ENCODE results near the gene BATF. TPM values are rescaled to one million over a fixed set of nuclear protein-coding genes. Genes with fewer than 3 reads are reported as not detected.

Gene BATF
- total RNA-seq, 2 experiments from 2014 or later = 39.4 to 41.0 TPM

- no peaks in the 10 kb centered on the region for H3K27me3 Mint-ChIP-seq
Observed at GRCh38 chr14:75542588-75543091, 20.4 kb downstream of the BATF start.

DNA sequence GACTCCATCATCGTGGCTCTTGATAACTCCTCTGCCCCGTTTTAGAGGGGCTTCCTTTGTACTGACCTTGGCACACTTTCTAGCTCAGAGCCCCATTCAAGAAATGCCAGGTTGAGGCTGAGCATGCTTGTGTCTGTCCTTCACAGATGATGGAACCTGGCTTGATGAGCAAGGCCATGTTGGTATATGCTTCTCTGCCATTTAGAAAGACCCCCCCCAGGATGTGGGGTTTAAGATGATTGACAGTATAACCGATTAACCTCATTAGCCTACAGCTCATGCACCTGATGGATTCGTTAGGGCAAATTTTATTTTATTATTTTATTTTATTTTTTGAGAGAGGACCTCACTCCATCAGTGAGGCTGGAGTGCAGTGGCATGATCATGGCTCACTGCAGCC, 21.0 kb downstream of the BATF start:
- Mint-ChIP-seq H3K4me3 (peak overlapping the region; percentile 58), H3K36me3 (ENCODE audit: low read depth) (peaks cover 31% of the 10 kb centered on the region)

More at GRCh38 chr14:75542588-75543091, 20.4 kb downstream of the BATF start:
- POLR2A ChIA-PET = interaction anchor here (1.2 to 1.7 kb wide), 2 partner anchors 11 to 19 kb away, joined by 3 to 5 read pairs; no protein-coding TSS in a partner anchor
- peaks cover 71% of the 10 kb centered on the region for H3K4me1 Mint-ChIP-seq
- peak overlapping the region; percentile 95 for H3K27ac Mint-ChIP-seq
- DNase-seq = peak; percentile 73
- H3K4me3 Mint-ChIP-seq = peak overlapping the region; percentile 58
- CTCF ChIA-PET = interaction anchor here (0.8 to 7.4 kb wide), 5 partner anchors 10 to 50 kb away, joined by 3 to 101 read pairs (median 8); partner anchors contain the start of gene BATF
- peaks cover 26% of the 10 kb centered on the region for H3K36me3 Mint-ChIP-seq (ENCODE audit: low read depth)
- no peaks in the 10 kb centered on the region for H3K9me3 Mint-ChIP-seq

GRCh38 chr14:75543786-75544185, 21.5 kb downstream of the BATF start:
- Mint-ChIP-seq H3K4me1 (peaks cover 71% of the 10 kb centered on the region), H3K36me3 (ENCODE audit: low read depth) (peaks cover 36% of the 10 kb centered on the region), H3K9me3 (no peaks in the 10 kb centered on the region), H3K27ac (peak overlapping the region; percentile 95), H3K27me3 (no peaks in the 10 kb centered on the region), H3K4me3 (peak overlapping the region; percentile 30)
- DNase-seq = no peak
- ChIA-PET POLR2A (no interaction called here), CTCF (interaction anchor here (1.4 to 7.4 kb wide), 3 partner anchors 9 to 20 kb away, joined by 8 to 101 read pairs (median 10); partner anchors contain the start of gene BATF)

More for the DNA sequence above, 21.0 kb downstream of the BATF start:
- peak; percentile 28 for DNase-seq
- CTCF ChIA-PET = interaction anchor here (1.2 to 7.4 kb wide), 4 partner anchors 10 to 28 kb away, joined by 3 to 101 read pairs (median 9); partner anchors contain the start of gene BATF
- Mint-ChIP-seq H3K27me3 (no peaks in the 10 kb centered on the region), H3K9me3 (no peaks in the 10 kb centered on the region), H3K27ac (peak overlapping the region; percentile 95), H3K4me1 (peaks cover 69% of the 10 kb centered on the region)
- POLR2A ChIA-PET = interaction anchor here (1.2 kb wide), 1 partner anchor 18 kb away, joined by 3 read pairs; no protein-coding TSS in a partner anchor

- Mint-ChIP-seq H3K4me3 (no peak overlapping the region), H3K27ac (peak overlapping the region; percentile 64), H3K36me3 (ENCODE audit: low read depth) (peaks cover 27% of the 10 kb centered on the region), H3K4me1 (peaks cover 56% of the 10 kb centered on the region), H3K27me3 (no peaks in the 10 kb centered on the region), H3K9me3 (no peaks in the 10 kb centered on the region)
- ChIA-PET CTCF (interaction anchor here (1.2 to 1.6 kb wide), 2 partner anchors 12 to 15 kb away, joined by 3 read pairs; no protein-coding TSS in a partner anchor), POLR2A (no interaction called here)
- no peak for DNase-seq
Observed at GRCh38 chr14:75545907-75546306, 23.6 kb downstream of the BATF start.

GRCh38 chr14:75547552-75548250, 25.4 kb downstream of the BATF start:
- Mint-ChIP-seq H3K4me1 (peaks cover 41% of the 10 kb centered on the region), H3K36me3 (ENCODE audit: low read depth) (peaks cover 27% of the 10 kb centered on the region), H3K27me3 (no peaks in the 10 kb centered on the region), H3K4me3 (no peak overlapping the region), H3K9me3 (no peaks in the 10 kb centered on the region), H3K27ac (peak overlapping the region; percentile 62)
- no peak for DNase-seq
- POLR2A ChIA-PET = no interaction called here
- CTCF ChIA-PET = interaction anchor here (1.2 to 2.3 kb wide), 2 partner anchors 13 to 17 kb away, joined by 4 to 13 read pairs; no protein-coding TSS in a partner anchor

- CTCF ChIA-PET = interaction anchor here (1.2 to 2.3 kb wide), 4 partner anchors 12 to 19 kb away, joined by 3 to 13 read pairs (median 4); no protein-coding TSS in a partner anchor
- POLR2A ChIA-PET = no interaction called here
- no peaks in the 10 kb centered on the region for H3K9me3 Mint-ChIP-seq
- no peaks in the 10 kb centered on the region for H3K27me3 Mint-ChIP-seq
- peaks cover 34% of the 10 kb centered on the region for H3K4me1 Mint-ChIP-seq
- no peak overlapping the region for H3K4me3 Mint-ChIP-seq
- H3K36me3 Mint-ChIP-seq (ENCODE audit: low read depth) = peaks cover 27% of the 10 kb centered on the region
- peak overlapping the region; percentile 25 for H3K27ac Mint-ChIP-seq
- DNase-seq = no peak
Observed at GRCh38 chr14:75548544-75548943, 26.3 kb downstream of the BATF start.

GRCh38 chr14:75549169-75549568, 26.9 kb downstream of the BATF start:
- H3K9me3 Mint-ChIP-seq = no peaks in the 10 kb centered on the region
- no peak for DNase-seq
- H3K4me3 Mint-ChIP-seq = no peak overlapping the region
- POLR2A ChIA-PET = no interaction called here
- peaks cover 27% of the 10 kb centered on the region for H3K36me3 Mint-ChIP-seq (ENCODE audit: low read depth)
- peaks cover 30% of the 10 kb centered on the region for H3K4me1 Mint-ChIP-seq
- CTCF ChIA-PET = interaction anchor here (1.2 to 2.3 kb wide), 4 partner anchors 11 to 20 kb away, joined by 3 to 13 read pairs (median 4); no protein-coding TSS in a partner anchor
- no peak overlapping the region for H3K27ac Mint-ChIP-seq
- H3K27me3 Mint-ChIP-seq = no peaks in the 10 kb centered on the region

DNA sequence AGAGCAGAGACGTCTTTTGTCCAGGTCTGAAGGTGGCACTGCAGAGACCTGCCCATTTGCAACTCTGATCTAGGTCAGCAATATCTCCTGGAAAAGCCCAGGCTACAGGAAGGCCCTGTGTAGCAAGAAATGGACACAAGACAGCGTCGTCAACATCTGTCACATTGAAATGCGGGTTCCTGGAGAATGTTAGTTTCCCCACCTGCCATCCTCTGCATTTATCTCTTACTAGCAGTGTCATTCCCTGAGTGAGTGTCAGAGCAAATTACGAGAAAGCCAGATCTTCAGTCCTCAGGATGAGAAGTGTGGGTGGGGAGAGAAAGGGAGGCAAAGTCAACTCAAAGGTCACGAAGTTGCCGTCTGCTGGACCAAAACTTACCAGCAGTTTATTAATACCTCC, 28.8 kb downstream of the BATF start:
- Mint-ChIP-seq H3K9me3 (peaks cover 4% of the 10 kb centered on the region), H3K27ac (no peak overlapping the region), H3K4me1 (peaks cover 25% of the 10 kb centered on the region), H3K27me3 (no peaks in the 10 kb centered on the region), H3K4me3 (no peak overlapping the region), H3K36me3 (ENCODE audit: low read depth) (peaks cover 26% of the 10 kb centered on the region)
- ChIA-PET POLR2A (no interaction called here), CTCF (interaction anchor here (1.1 to 4.1 kb wide), 2 partner anchors 11 to 15 kb away, joined by 4 to 17 read pairs; no protein-coding TSS in a partner anchor)
- DNase-seq = no peak

GRCh38 chr14:75553157-75553556, 30.9 kb downstream of the BATF start:
- peaks cover 23% of the 10 kb centered on the region for H3K4me1 Mint-ChIP-seq

DNA sequence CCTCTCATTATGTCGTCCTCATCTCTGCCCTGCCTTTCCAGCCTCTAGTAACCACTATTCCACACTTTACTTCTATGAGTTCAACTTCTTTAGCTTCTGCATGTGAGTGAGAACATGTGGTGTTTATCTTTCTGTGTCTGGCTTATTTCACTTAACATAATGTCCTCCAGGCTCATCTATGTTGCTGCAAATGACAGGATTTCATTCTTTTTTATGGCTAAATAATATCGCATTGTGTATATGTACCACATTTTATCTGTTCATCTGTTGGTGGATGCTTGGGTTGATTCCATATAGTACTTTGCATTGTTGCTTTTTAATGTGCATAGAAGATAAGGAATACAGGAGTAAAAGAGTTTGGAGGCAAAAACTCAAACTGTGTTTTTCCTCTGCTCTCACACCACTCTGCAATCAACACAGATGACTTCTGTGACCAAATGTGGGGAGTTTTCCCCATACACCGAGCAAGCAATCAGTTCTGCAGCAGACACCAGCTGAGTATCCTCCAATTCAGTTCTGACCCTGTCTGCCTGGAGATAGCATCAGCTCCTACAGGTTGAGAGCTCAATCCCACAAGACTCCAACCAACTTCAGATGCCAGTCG, 31.6 kb downstream of the BATF start:
- H3K27ac Mint-ChIP-seq = no peak overlapping the region
- no peak for DNase-seq

More at GRCh38 chr14:75553157-75553556, 30.9 kb downstream of the BATF start:
- Mint-ChIP-seq H3K36me3 (ENCODE audit: low read depth) (peaks cover 15% of the 10 kb centered on the region), H3K9me3 (peaks cover 9% of the 10 kb centered on the region), H3K27me3 (no peaks in the 10 kb centered on the region), H3K27ac (no peak overlapping the region), H3K4me3 (no peak overlapping the region)
- CTCF ChIA-PET = interaction anchor here (2.2 to 4.1 kb wide), 2 partner anchors 10 to 13 kb away, joined by 8 to 17 read pairs; no protein-coding TSS in a partner anchor
- POLR2A ChIA-PET = no interaction called here
- no peak for DNase-seq

DNA sequence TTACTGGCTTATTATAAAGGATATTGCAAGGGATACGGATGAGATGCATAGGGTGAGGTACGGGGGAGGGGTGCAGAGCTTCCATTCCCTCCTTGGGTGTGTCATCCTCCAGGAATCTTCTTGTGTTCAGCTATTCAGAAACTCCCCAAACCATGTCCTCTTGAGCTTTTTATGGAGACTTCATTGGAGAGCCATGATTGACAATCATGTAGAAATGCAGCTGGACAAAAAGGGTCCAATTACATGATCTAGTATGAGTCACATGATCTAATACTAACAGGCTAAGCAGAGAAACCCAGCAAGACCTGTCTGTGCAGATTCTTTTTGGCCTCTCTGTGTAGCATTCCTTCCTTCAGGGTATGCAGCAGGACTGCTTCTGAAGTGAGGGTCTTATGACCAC, 32.2 kb downstream of the BATF start:
- H3K4me3 Mint-ChIP-seq = no peak overlapping the region
- DNase-seq = no peak
- peaks cover 23% of the 10 kb centered on the region for H3K4me1 Mint-ChIP-seq
- ChIA-PET CTCF (interaction anchor here (4.1 kb wide), 1 partner anchor 14 kb away, joined by 17 read pairs; no protein-coding TSS in a partner anchor), POLR2A (no interaction called here)
- peaks cover 12% of the 10 kb centered on the region for H3K36me3 Mint-ChIP-seq (ENCODE audit: low read depth)
- no peak overlapping the region for H3K27ac Mint-ChIP-seq
- H3K9me3 Mint-ChIP-seq = peaks cover 12% of the 10 kb centered on the region
- no peaks in the 10 kb centered on the region for H3K27me3 Mint-ChIP-seq

More for the DNA sequence above, 31.6 kb downstream of the BATF start:
- Mint-ChIP-seq H3K9me3 (peaks cover 12% of the 10 kb centered on the region), H3K27me3 (no peaks in the 10 kb centered on the region), H3K36me3 (ENCODE audit: low read depth) (peaks cover 12% of the 10 kb centered on the region), H3K4me1 (peaks cover 22% of the 10 kb centered on the region), H3K4me3 (no peak overlapping the region)
- POLR2A ChIA-PET = no interaction called here
- CTCF ChIA-PET = interaction anchor here (2.2 to 4.1 kb wide), 2 partner anchors 11 to 14 kb away, joined by 8 to 17 read pairs; no protein-coding TSS in a partner anchor

GRCh38 chr14:75558440-75558839, 36.2 kb downstream of the BATF start:
- no peak overlapping the region for H3K27ac Mint-ChIP-seq
- peaks cover 12% of the 10 kb centered on the region for H3K9me3 Mint-ChIP-seq
- ChIA-PET CTCF (interaction anchor here (1.1 to 1.3 kb wide), 2 partner anchors 10 to 13 kb away, joined by 3 read pairs; no protein-coding TSS in a partner anchor), POLR2A (no interaction called here)
- H3K4me3 Mint-ChIP-seq = no peak overlapping the region
- H3K36me3 Mint-ChIP-seq (ENCODE audit: low read depth) = peaks cover 12% of the 10 kb centered on the region
- no peaks in the 10 kb centered on the region for H3K27me3 Mint-ChIP-seq
- no peak for DNase-seq
- peaks cover 51% of the 10 kb centered on the region for H3K4me1 Mint-ChIP-seq
